ENCODE results near the gene KIAA1191. TPM values are rescaled to one million over a fixed set of nuclear protein-coding genes. Genes with fewer than 3 reads are reported as not detected.

The KIAA1191 gene
- total RNA-seq, 1 donor = 61.9 TPM

- no peak for TF ChIP-seq CTCF (IDR thresholded peaks at IDR 0.05; ENCODE audit: extremely low read depth, low read depth, low read length)
- H3K4me2 ChIP-seq (ENCODE audit: insufficient read depth, low read length) = no peak overlapping the region
- no peaks in the 10 kb centered on the region for H3K9me3 ChIP-seq (ENCODE audit: low read depth, low read length)
- H3K27me3 ChIP-seq (ENCODE audit: insufficient read depth, low read length) = no peaks in the 10 kb centered on the region
- no peak for DNase-seq (ENCODE audit: insufficient read length, low spot score, missing footprints)
- no peak overlapping the region for H2AFZ ChIP-seq (ENCODE audit: low read length)
- H4K20me1 ChIP-seq (ENCODE audit: insufficient read depth, low read length) = peaks cover 3% of the 10 kb centered on the region
- H3K4me3 ChIP-seq (ENCODE audit: insufficient read depth, low read length) = no peak overlapping the region
- peaks cover 19% of the 10 kb centered on the region for H3K36me3 ChIP-seq (ENCODE audit: insufficient read depth, low read length)
- no peaks in the 10 kb centered on the region for H3K79me2 ChIP-seq (ENCODE audit: insufficient read depth, low read length)
- no peak overlapping the region for H3K27ac ChIP-seq (ENCODE audit: low read depth, low read length)
- no peaks in the 10 kb centered on the region for H3K4me1 ChIP-seq (ENCODE audit: insufficient read depth, low read length)
Observed at GRCh38 chr5:176397736-176398420, 36.3 kb upstream of the KIAA1191 start.

- H3K27ac ChIP-seq (ENCODE audit: low read depth, low read length) = no peak overlapping the region
- H2AFZ ChIP-seq (ENCODE audit: low read length) = no peak overlapping the region
- no peak overlapping the region for H3K4me2 ChIP-seq (ENCODE audit: insufficient read depth, low read length)
- no peak for TF ChIP-seq CTCF (IDR thresholded peaks at IDR 0.05; ENCODE audit: extremely low read depth, low read depth, low read length)
- H4K20me1 ChIP-seq (ENCODE audit: insufficient read depth, low read length) = peaks cover 3% of the 10 kb centered on the region
- H3K27me3 ChIP-seq (ENCODE audit: insufficient read depth, low read length) = no peaks in the 10 kb centered on the region
- no peak overlapping the region for H3K4me3 ChIP-seq (ENCODE audit: insufficient read depth, low read length)
- no peaks in the 10 kb centered on the region for H3K79me2 ChIP-seq (ENCODE audit: insufficient read depth, low read length)
- DNase-seq (ENCODE audit: insufficient read length, low spot score, missing footprints) = no peak
- H3K9me3 ChIP-seq (ENCODE audit: low read depth, low read length) = no peaks in the 10 kb centered on the region
- peaks cover 32% of the 10 kb centered on the region for H3K36me3 ChIP-seq (ENCODE audit: insufficient read depth, low read length)
- H3K4me1 ChIP-seq (ENCODE audit: insufficient read depth, low read length) = no peaks in the 10 kb centered on the region
Observed at GRCh38 chr5:176396330-176396729, 34.8 kb upstream of the KIAA1191 start.

GRCh38 chr5:176394881-176395675, 33.5 kb upstream of the KIAA1191 start:
- Histone ChIP-seq H3K27ac (ENCODE audit: low read depth, low read length) (no peak overlapping the region), H3K79me2 (ENCODE audit: insufficient read depth, low read length) (peaks cover 2% of the 10 kb centered on the region), H3K4me2 (ENCODE audit: insufficient read depth, low read length) (no peak overlapping the region), H4K20me1 (ENCODE audit: insufficient read depth, low read length) (peaks cover 3% of the 10 kb centered on the region), H3K27me3 (ENCODE audit: insufficient read depth, low read length) (no peaks in the 10 kb centered on the region), H3K4me3 (ENCODE audit: insufficient read depth, low read length) (no peak overlapping the region), H2AFZ (ENCODE audit: low read length) (no peak overlapping the region), H3K9me3 (ENCODE audit: low read depth, low read length) (no peaks in the 10 kb centered on the region), H3K4me1 (ENCODE audit: insufficient read depth, low read length) (no peaks in the 10 kb centered on the region), H3K36me3 (ENCODE audit: insufficient read depth, low read length) (peaks cover 32% of the 10 kb centered on the region)
- no peak for DNase-seq (ENCODE audit: insufficient read length, low spot score, missing footprints)
- no peak for TF ChIP-seq CTCF (IDR thresholded peaks at IDR 0.05; ENCODE audit: extremely low read depth, low read depth, low read length)

GRCh38 chr5:176394096-176394495, 32.5 kb upstream of the KIAA1191 start:
- peaks cover 4% of the 10 kb centered on the region for H3K4me1 ChIP-seq (ENCODE audit: insufficient read depth, low read length)
- DNase-seq (ENCODE audit: insufficient read length, low spot score, missing footprints) = no peak
- H2AFZ ChIP-seq (ENCODE audit: low read length) = no peak overlapping the region
- H3K36me3 ChIP-seq (ENCODE audit: insufficient read depth, low read length) = peaks cover 32% of the 10 kb centered on the region
- no peak overlapping the region for H3K4me2 ChIP-seq (ENCODE audit: insufficient read depth, low read length)
- H3K27ac ChIP-seq (ENCODE audit: low read depth, low read length) = no peak overlapping the region
- H3K79me2 ChIP-seq (ENCODE audit: insufficient read depth, low read length) = peaks cover 3% of the 10 kb centered on the region
- no peak for TF ChIP-seq CTCF (IDR thresholded peaks at IDR 0.05; ENCODE audit: extremely low read depth, low read depth, low read length)
- peaks cover 3% of the 10 kb centered on the region for H4K20me1 ChIP-seq (ENCODE audit: insufficient read depth, low read length)
- H3K9me3 ChIP-seq (ENCODE audit: low read depth, low read length) = no peaks in the 10 kb centered on the region
- H3K4me3 ChIP-seq (ENCODE audit: insufficient read depth, low read length) = no peak overlapping the region
- no peaks in the 10 kb centered on the region for H3K27me3 ChIP-seq (ENCODE audit: insufficient read depth, low read length)
